Tongue (tissue), 2 donors: Measurements from ENCODE around the gene GPR35. TPM values are rescaled to one million over a fixed set of nuclear protein-coding genes. Genes with fewer than 3 reads are reported as not detected.
"Not testable (repeated sequence)": the region's sequence is repeated elsewhere in the genome, so short reads cannot be mapped to it uniquely, and the experiment has no call there.

Source experiments
- DNase-seq: peaks from one replicate; pipeline ENCODE4 v3.0.0-alpha.2; 2015
- total RNA-seq: library from RNA; depleted of rRNA; stranded (reverse); fragments of >200 nt; gene quantifications from one replicate; pipeline ENCODE4 v1.2.3, GENCODE V29; 2014

The GPR35 gene
- total RNA-seq, 1 donor from 2014 or later = 1.1 TPM

DNA sequence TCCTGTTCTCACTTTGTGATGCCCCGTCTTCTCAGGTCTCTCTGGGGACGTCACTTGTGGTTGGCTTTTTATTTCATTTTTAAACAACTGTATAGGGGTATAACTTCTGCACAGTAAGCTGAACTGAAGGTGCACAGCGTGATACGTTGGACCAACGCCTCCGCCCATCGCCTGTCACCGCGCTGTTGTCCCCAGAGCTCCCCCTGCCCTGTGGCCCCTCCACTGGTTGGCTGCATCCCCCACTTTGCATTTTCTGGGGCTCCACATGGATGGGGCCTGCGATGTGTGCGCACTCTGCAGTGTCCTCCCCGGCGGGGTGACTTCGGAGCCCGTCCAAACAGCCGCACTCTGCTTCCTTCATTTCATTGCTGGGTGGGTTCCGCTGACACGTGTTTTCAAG is 14.3 kb downstream of the GPR35 start:
- DNase-seq = no peak

GRCh38 chr2:240640939-240641338 is 15.7 kb downstream of the GPR35 start:
- DNase-seq = peak; percentile 36

DNA sequence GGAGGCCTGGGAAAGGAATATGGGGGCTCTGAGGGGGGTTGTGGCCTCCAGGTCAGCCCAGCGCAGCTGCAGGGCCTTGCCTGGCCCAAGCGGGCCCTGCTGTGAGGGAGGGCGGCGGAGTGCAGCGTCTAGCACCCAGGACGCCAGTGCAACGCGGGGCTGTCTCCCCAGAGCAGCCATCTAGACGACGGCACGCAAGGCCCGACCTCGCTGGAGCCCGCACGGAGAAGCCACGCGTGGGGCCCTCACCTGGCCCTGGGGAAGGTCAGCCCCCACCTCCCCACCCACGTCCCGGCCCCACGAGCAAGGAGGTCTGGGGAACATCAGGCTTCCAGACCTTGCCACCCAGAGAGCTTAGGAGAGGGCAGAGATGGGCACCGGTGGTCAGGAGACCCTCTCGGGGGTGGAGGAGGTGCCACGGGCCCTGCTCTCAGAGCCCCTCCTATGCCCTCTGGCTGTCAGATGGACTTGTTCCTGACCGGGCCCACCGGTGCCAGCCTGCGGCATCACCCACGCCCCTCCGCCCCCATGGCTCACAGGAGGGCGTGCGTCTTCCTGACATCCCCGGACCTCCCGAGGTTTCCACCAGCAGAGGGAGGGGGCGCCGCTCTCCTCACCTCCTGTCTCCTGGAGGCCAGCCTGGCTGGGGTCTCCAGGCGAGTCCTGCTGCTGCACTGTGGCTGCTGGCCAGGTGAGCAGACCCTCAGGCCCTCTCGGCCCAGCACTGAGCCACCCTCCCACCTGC is 17.0 kb downstream of the GPR35 start:
- no peak for DNase-seq

DNA sequence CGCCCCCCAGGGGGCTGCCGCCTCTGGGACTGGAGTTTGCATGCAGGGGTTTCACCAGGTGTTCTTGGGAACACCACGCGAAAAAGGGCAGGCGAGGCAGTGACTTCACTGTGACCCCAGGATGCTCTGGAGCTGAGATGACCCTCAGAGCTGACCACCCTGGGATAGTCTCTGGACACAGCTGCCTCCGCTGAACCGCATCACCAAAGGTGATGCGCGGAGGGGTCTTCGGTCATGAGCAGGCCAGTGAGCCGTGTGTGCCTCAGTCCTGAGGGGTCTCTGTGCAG is 17.5 kb downstream of the GPR35 start:
- DNase-seq = no peak

DNA sequence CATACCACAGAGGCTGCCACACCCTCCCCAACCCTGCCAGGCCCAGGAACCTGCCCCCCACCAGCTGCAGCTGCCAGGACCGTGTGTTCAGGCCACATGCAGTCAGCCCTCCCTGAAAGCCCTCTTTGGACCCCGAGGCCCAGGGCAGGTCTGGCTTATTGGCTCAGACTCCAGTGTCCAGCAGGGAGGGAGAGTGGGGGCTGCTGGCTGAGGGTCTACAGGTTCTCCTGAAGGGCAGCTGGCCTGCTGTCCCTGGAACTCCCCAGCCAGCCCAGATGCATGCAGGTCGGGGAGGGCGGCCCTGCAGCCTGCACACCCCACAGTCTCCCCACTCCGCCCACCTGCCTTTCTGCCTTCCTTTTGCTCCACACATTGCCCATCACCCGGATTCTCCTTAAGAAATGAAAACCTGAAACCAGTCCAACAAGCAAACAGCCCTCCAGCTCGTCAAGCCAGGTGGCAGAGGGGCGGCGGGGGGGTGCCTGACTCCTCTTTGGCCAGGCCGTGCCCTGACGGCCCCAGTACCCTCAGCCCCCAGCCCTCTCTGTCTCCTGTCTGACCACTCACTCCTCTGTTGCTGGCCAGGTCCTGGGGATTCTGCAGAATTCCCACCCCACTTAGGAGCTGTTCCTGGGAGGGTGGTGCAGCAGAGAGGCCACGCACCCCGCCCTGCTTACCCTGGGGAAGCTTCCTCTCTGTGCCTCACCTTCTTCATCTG is 18.0 kb downstream of the GPR35 start:
- no peak for DNase-seq

DNA sequence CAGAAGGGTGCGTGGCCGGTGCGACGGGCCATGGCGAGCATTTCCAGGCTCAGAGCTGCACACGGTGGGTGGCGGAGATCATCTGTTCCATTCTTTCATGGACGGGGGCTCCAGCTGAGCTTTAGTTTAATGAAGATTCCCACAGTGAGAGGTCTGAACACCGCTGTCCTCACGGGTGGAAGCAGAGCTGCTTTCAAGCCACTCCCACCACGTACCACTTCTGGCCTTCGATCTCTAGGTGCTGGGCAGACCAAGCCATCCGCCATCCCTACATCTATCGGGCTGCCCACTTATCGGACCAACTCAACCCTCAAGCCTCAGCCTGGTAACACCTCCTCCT is 18.5 kb downstream of the GPR35 start:
- no peak for DNase-seq

GRCh38 chr2:240644171-240644651 is 18.9 kb downstream of the GPR35 start:
- no peak for DNase-seq

- no peak for DNase-seq
Observed at GRCh38 chr2:240644859-240645301, 19.6 kb downstream of the GPR35 start.

DNA sequence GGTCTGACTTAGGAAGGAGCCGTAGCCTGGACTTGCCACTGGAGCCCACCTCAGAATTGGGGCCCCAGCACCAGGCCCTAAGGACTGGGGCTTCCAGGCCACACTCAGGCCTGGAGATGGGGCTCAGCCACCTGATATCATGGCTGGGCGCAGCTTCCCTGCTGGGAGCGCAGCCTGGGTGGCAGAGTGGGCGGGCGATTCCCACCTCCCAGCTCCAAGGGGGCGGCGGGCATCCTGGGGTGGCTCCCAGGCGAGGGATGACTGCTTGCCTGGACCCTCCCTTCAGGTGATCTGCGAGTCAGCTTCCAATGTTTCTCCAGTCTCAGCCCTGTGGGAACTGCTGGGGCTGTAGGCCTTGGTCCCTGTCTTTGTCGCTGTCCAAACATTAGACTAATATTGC is 20.1 kb downstream of the GPR35 start:
- DNase-seq = no peak

- DNase-seq = no peak
Observed at GRCh38 chr2:240645801-240646175, 20.5 kb downstream of the GPR35 start.

DNA sequence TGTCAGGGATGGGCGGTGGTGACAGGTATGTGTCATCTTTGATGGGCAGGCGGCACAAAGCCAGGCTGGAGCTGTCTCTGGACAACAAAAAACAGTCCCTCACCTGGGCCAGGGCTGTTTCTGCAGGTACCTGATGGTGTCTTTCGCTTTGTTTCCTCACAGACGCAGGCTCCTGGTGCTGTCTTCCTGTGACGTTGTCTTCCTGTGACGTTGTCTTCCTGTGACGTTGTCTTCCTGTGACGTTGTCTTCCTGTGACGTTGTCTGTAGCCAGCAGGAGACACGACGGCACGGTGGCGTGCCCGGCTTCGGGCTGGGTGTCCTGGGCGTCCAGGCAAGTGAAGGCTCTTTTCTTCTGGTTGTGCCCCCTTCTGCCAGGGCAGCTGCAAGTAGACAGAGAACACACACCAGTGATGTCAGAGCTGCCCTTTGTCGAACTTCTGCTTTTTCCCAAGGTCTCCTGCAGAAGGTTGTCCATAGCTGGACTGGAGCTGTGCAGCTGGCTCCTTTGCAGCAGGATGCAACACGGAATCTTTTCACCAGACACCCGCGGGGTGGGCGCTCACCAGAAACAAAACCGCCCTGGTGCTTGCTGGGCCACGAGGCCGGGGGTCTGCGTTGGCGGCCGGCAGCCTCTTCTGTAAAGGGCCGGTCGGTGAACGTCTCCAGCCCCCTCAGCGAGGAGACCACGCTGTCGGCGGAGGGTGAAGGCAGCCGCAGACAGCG is 21.1 kb downstream of the GPR35 start:
- no peak for DNase-seq

DNA sequence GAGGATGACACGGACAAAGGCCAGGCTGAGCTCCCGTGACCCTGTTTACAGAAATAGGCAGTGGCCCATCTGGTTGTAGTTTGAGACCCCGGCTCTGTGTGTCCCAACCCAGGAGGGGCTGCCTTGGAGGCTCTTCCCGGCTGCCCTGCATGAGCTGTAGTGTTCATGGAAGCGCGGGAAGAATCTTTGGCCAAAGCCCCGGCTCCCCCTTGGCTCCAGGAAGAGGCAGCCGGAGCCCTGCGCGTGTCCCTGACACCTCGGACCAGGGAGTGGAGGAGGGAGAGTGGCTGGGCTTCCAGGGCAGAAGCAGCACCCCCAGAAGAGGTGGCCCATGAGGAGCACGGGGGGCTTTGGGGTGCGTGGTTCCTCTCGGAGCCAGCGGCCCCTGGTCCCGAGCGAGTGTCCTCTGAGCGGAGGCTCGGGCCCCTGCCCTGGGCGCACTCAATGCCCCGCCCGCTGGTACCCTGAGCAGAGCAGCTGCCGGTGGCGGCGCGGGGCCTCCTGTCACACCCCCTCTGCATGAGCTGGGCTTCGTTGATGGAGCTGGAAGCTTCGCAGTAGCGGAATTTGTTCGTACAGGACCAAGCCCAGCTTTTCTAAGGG is 21.7 kb downstream of the GPR35 start:
- DNase-seq = no peak

DNA sequence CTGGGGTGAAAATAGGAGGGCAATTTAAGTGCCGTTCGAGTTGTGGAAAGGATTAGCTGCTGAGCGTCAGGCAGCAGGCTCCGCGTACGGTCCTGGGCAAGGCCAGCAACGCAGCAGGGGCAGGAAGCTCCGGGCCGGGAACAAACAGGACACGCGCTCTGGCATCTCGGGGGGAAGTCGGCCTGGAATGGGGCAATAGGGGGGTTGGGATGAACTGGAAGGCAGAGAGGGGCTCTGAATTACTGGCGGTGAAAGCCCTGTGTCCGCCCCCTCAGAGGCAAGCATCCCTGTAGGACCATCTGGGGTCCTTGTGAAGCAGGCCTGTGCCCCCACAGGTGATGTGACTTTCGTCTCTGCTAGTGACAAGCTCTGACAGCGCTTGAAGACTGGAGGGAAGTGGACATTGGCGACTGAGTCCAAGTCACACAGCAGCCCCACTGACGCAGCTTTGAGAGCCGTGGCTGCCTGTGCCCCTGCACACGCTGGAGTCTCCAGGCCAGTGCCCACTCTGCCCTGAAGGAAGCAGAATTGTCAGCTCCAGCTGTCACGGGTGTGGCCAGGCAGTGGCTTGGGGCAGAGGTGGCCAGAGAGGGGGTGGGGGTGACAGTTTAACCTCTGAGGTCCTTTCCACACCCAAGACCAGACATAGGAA is 22.3 kb downstream of the GPR35 start:
- DNase-seq = no peak

- no peak for DNase-seq
Observed at GRCh38 chr2:240648155-240648649, 22.9 kb downstream of the GPR35 start.

DNA sequence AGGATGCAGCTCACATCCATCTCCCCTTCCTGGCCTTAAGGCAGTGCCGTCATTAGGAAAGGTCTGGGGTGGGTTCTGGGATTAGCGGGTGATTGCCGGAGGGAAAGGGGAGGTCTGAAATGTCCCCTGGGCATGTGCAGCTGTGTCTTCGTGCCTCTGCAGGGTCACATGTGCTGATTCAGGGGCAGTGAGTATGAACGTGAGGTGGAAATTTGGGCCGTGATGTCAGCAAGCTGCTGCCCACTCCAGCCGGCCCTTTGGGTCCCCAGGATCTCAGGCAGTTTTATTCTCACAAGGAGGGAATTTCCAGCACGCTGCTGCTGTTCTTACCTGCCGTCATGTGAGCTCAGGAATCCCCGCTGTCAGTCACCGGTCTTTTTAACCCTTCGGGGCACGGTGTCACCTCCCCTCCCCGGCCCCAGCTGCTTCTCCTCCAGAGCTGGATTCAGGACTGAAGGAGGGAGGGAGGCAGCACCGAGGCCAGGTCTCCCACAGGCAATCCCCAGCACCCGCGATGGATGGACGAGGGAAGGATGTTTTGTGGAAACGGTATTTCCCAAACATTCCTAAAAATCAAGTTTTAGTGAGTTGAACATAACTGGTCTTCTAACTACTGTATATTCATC is 23.5 kb downstream of the GPR35 start:
- no peak for DNase-seq

GRCh38 chr2:240649331-240649730 is 24.1 kb downstream of the GPR35 start:
- DNase-seq = no peak

DNA sequence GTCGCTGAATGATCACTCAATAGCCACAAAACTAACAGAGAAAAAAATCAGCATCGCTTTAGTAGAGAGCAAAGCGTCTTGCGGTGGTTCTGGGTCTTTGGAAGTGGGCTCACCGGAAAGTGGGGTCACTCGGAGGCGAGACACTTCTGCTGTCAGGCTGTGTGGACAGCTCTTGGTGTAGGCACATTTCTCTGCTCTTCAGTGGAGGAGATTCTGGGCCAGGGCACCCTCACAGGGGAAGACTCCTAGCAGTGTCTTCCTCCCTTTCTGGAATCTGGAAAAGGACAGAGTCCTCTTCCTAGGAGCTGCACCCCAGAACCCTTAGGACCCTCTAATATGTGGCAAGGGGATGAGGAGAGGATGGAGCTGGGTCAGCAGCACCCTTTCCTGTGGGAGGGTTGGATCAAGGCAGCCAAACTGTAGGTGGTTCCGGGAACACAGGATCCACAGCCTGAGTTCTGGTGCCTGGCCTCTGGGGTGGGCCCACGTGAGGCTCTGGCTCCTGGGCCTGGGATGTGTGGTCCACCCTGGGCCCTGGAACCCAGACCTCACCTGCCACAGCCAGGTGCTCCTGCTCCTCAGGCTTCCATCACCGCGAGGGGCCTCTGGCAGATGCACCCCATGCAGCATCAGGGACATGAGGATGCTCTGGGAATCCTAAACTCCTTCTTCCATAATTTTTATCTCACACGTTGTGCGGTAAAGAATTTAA is 25.1 kb downstream of the GPR35 start:
- DNase-seq = no peak

GRCh38 chr2:240651185-240651584 is 25.9 kb downstream of the GPR35 start:
- DNase-seq = no peak

DNA sequence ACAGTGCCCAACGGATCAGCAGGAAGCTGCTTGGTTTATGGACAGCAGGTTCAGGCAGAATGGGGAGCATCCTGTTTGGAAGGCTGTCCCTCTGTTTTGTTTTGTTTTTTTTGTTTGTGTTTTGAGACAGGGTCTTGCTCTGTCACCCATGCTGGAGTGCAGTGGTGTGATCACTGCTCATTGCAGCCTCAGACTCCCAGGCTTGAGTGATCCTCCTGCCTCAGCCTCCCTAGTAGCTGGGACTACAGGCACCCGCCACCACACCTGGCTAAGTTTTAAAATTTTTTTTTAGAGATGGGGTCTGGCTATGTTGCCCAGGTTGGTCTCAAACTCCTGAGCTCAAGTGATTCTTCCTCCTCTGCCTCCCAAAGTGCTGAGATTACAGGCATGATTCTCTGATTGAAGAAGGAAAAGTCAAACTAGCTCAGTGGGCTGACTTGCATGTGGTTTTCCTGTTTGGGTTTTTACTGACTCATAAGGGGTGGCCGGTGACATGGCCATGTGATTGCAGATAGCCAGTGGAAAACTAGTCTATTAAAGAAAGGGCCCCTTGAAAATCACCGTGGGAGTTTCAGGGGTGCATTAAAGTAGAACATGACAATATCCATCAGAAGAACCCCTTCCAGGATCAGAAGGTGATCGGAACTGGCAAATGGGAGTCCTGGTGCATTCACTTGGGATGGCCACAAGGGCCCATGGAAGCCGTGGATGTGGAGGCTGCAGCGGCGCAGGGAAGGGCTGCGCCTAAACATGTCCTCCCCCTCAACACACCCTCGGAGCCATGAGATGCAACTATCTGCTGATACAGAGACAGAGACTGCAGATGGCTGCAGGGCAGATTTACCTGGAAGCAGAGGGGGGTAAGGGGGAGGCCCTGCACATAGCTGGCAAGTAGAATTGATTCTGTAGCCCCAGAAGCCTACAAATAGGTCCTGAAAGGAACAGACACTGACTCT is 30.9 kb downstream of the GPR35 start:
- DNase-seq = no peak

DNA sequence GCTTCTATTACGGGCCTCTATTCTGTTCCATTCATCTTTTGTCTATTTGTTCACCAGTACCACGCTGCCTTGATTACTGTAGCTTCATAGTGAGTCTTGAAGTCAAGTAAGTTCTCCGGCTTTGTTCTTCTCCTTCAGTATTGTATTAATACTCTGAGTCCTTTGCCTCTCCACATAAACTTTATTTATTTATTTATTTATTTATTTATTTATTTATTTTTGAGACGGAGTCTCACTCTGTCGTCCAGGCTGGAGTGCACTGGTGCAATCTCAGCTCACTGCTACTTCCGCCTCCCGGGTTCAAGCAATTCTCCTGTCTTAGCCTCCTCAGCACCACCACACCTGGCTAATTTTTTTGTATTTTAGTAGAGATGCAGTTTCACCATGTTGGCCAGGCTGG is 34.6 kb downstream of the GPR35 start:
- DNase-seq = not testable (repeated sequence)
